ENCODE results near the gene RBP2. TPM values are rescaled to one million over a fixed set of nuclear protein-coding genes. Genes with fewer than 3 reads are reported as not detected.
"Not testable (repeated sequence)": the region's sequence is repeated elsewhere in the genome, so short reads cannot be mapped to it uniquely, and the experiment has no call there.

The RBP2 gene
- total and polyA plus RNA-seq, 4 donors: 0.33 to 1.3 (median 1.1) TPM; not detected in 1

DNA sequence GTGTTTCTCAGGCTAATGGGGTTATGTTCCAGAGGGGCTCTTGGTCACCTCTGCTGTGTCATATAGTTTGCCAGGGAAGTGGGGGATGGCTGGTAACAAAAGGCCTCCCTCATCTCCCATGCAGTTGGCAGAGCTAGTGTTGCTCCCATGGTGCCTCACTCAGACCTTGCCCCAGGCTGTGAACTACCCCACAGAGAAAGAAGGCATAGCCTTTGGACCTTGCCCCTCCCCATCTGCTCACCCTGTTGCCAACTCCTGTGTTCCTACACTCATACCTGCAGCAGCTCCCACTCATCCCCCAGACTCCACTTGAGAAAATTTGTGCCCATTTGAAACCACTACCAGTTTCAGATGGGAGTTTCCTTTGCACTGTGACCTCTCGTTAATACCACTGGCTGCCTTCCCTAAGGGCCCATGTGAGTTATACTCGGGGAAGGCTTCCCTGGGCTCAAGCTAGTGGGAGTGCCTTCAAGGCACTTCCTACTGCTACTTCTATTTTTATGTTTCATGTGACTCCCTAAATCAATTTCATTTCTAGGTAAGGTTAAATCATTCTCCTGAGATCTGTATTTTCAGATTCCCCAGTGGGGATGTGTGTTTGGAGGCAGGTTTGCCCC, 61.6 kb downstream of the RBP2 start:
- DNase-seq (no peak), ATAC-seq (ENCODE audit: insufficient read depth, low FRiP score) (no peak)
- no peaks in the 10 kb centered on the region for H3K36me3 ChIP-seq (ENCODE audit: control insufficient read depth in 4 of 4, insufficient read depth in 4 of 4, low read length in 4 of 4)
- H3K9ac ChIP-seq (ENCODE audit: insufficient read depth in 1 of 2, low read length in 2 of 2): no peak overlapping the region
- peaks cover 0 to 5% (median 0%) of the 10 kb centered on the region in 5 donors for H3K4me1 ChIP-seq (ENCODE audit: control insufficient read depth in 5 of 5, insufficient read depth in 5 of 5, low read length in 5 of 5)
- WGBS, 2 donors: 81 to 92% methylated on average over 2 of the region's 2 CpGs
- TF ChIP-seq CTCF (IDR thresholded peaks at IDR 0.05; ENCODE audit: control extremely low read depth, extremely low read depth): no peak
- H3K27ac ChIP-seq (ENCODE audit: low read depth in 1 of 2, low read length in 1 of 2): no peak overlapping the region
- no peaks in the 10 kb centered on the region for H3K27me3 ChIP-seq (ENCODE audit: control insufficient read depth in 3 of 3, insufficient read depth in 3 of 3, low read length in 2 of 3)
- no peak overlapping the region for H3K4me3 ChIP-seq
- H3K9me3 ChIP-seq (ENCODE audit: control insufficient read depth in 4 of 4, insufficient read depth in 3 of 4, low read length in 3 of 4): peaks cover 0 to 6% (median 2%) of the 10 kb centered on the region in 4 donors

GRCh38 chr3:139412891-139413290, 63.4 kb downstream of the RBP2 start:
- not testable (repeated sequence) for DNase-seq; ATAC-seq (ENCODE audit: insufficient read depth, low FRiP score); H3K9me3 ChIP-seq (ENCODE audit: control insufficient read depth in 4 of 4, insufficient read depth in 3 of 4, low read length in 3 of 4); H3K9ac ChIP-seq (ENCODE audit: insufficient read depth in 1 of 2, low read length in 2 of 2); H3K4me3 ChIP-seq; H3K27me3 ChIP-seq (ENCODE audit: control insufficient read depth in 3 of 3, insufficient read depth in 3 of 3, low read length in 2 of 3); H3K36me3 ChIP-seq (ENCODE audit: control insufficient read depth in 4 of 4, insufficient read depth in 4 of 4, low read length in 4 of 4); H3K27ac ChIP-seq (ENCODE audit: low read depth in 1 of 2, low read length in 1 of 2); H3K4me1 ChIP-seq (ENCODE audit: control insufficient read depth in 5 of 5, insufficient read depth in 5 of 5, low read length in 5 of 5)

Other genes with a start within 250 kb of the RBP2 start
- 10 to 100 TPM; 33.2 to 44.7 TPM for gene MRPS22, start 132.5 kb downstream of the RBP2 start, total RNA-seq
- 10 to 100 TPM; 40.2 TPM for gene MRPS22, start 132.5 kb downstream of the RBP2 start, polyA plus RNA-seq
- gene COPB2, start 86.9 kb downstream of the RBP2 start, total RNA-seq: 100 to 1,000 TPM; 116 to 136 TPM
- 10 to 100 TPM; 36.9 to 89.3 TPM for gene COPB2, start 86.9 kb downstream of the RBP2 start, polyA plus RNA-seq
- gene RBP1, start 63.2 kb upstream of the RBP2 start, total RNA-seq: 10 to 100 TPM; 13.7 to 53.0 TPM
- 10 to 100 TPM in 1 of 2 donors, 1 to 10 TPM in 1; 8.5 to 20.8 TPM for gene RBP1, start 63.2 kb upstream of the RBP2 start, polyA plus RNA-seq
- gene NMNAT3, start 201.5 kb upstream of the RBP2 start, total RNA-seq: 10 to 100 TPM in 1 of 2 donors, 1 to 10 TPM in 1; 4.1 to 10.2 TPM
- 1 to 10 TPM; 2.4 to 2.7 TPM for gene NMNAT3, start 201.5 kb upstream of the RBP2 start, polyA plus RNA-seq